MM.1S (cell line): ENCODE results near the gene IKBKE.

Experiments used
- DNase-seq: peaks from one replicate; pipeline ENCODE4 v3.0.0-alpha.2; 2015
- H2AFZ ChIP-seq: fragments of 300-600 bp; sonication (generic); 2 replicates; pipeline ENCODE4 v1.6.0; 2016; ENCODE audit warnings: antibody characterized with exemption, low read length
- H3F3A ChIP-seq: fragments of 300-600 bp; sonication (generic); 2 replicates; pipeline ENCODE4 v1.6.1; 2016; ENCODE audit warnings: mild to moderate bottlenecking, antibody characterized with exemption, low read length, moderate library complexity, mixed read lengths; ENCODE audit not compliant: insufficient read depth
- H3K27ac ChIP-seq: fragments of 300-600 bp; sonication (generic); 2 replicates; pipeline ENCODE4 v1.5.1; 2016; ENCODE audit warnings: mild to moderate bottlenecking, low read length
- H3K27me3 ChIP-seq: fragments of 300-600 bp; sonication (generic); replicated peaks from 2 replicates; pipeline ENCODE4 v1.6.0; 2016; ENCODE audit warnings: low read length; ENCODE audit not compliant: insufficient read depth
- H3K36me3 ChIP-seq: fragments of 300-600 bp; sonication (generic); replicated peaks from 2 replicates; pipeline ENCODE4 v1.6.1; 2016; ENCODE audit warnings: mild to moderate bottlenecking, low read length, mixed read lengths; ENCODE audit not compliant: insufficient read depth
- H3K4me1 ChIP-seq: fragments of 300-600 bp; sonication (generic); 2 replicates; pipeline ENCODE4 v1.6.1; 2016; ENCODE audit warnings: low read length, mixed read lengths
- H3K4me2 ChIP-seq: fragments of 300-600 bp; sonication (generic); 2 replicates; pipeline ENCODE4 v1.6.0; 2016; ENCODE audit warnings: low read depth, low read length
- H3K4me3 ChIP-seq: fragments of 300-600 bp; sonication (generic); 2 replicates; pipeline ENCODE4 v1.5.1; 2016; ENCODE audit warnings: low read length, mixed read lengths
- H3K79me2 ChIP-seq: fragments of 300-600 bp; sonication (generic); 2 replicates; pipeline ENCODE4 v1.6.1; 2016; ENCODE audit warnings: mixed run types, low read length, mixed read lengths
- H3K9ac ChIP-seq: fragments of 300-600 bp; sonication (generic); 2 replicates; pipeline ENCODE4 v1.6.1; 2016; ENCODE audit warnings: low read length, mixed read lengths
- H3K9me2 ChIP-seq: fragments of 300-600 bp; sonication (generic); replicated peaks from 2 replicates; pipeline ENCODE4 v1.6.1; 2016; ENCODE audit warnings: mild to moderate bottlenecking, low read length, mixed read lengths; ENCODE audit not compliant: insufficient read depth
- H3K9me3 ChIP-seq: fragments of 300-600 bp; sonication (generic); replicated peaks from 2 replicates; pipeline ENCODE4 v1.6.1; 2016; ENCODE audit warnings: mild to moderate bottlenecking, low read length, mixed read lengths; ENCODE audit not compliant: insufficient read depth
- H4K20me1 ChIP-seq: fragments of 300-600 bp; sonication (generic); 2 replicates; pipeline ENCODE4 v1.6.1; 2016; ENCODE audit warnings: mild to moderate bottlenecking, low read length, moderate library complexity, mixed read lengths; ENCODE audit not compliant: insufficient read depth
- CTCF ChIP-seq: fragments of 300-600 bp; sonication (generic); IDR thresholded peaks from 2 replicates; pipeline ENCODE4 v1.5.1; 2016; ENCODE audit warnings: antibody characterized with exemption, low read length, mixed read lengths
- EZH2 ChIP-seq: fragments of 300-600 bp; sonication (generic); optimal IDR thresholded peaks from 2 replicates; pipeline ENCODE3; 2017; ENCODE audit warnings: low read depth, mild to moderate bottlenecking, antibody characterized with exemption, low read length, mixed read lengths
- EZH2phosphoT487 ChIP-seq: fragments of 300-600 bp; sonication (generic); IDR thresholded peaks from 2 replicates; pipeline ENCODE4 v1.6.1; 2018; ENCODE audit warnings: antibody characterized with exemption, low read length

Gene IKBKE

GRCh38 chr1:206492589-206492988 lies 22.3 kb downstream of the IKBKE start:
- Histone ChIP-seq H3K4me1 (peaks cover 19% of the 10 kb centered on the region), H3K79me2 (no peaks in the 10 kb centered on the region), H2AFZ (no peak overlapping the region), H3K9me2 (no peaks in the 10 kb centered on the region), H4K20me1 (no peaks in the 10 kb centered on the region), H3K27me3 (no peaks in the 10 kb centered on the region), H3K4me2 (no peak overlapping the region), H3K4me3 (no peak overlapping the region), H3F3A (peaks cover 4% of the 10 kb centered on the region; the same call in 1 of the 2 replicates), H3K27ac (no peak overlapping the region), H3K36me3 (0 out of 2 replicates have a peak, but pooled peaks cover 2% of the 10 kb centered on the region), H3K9me3 (no peaks in the 10 kb centered on the region), H3K9ac (no peak overlapping the region)
- TF ChIP-seq EZH2phosphoT487 = no peak
- TF ChIP-seq EZH2 = no peak
- TF ChIP-seq CTCF = no peak
- DNase-seq = no peak

- no peak overlapping the region for H3K9ac ChIP-seq
- H4K20me1 ChIP-seq = no peaks in the 10 kb centered on the region
- peaks cover 4% of the 10 kb centered on the region; the same call in 1 of the 2 replicates for H3F3A ChIP-seq
- H3K9me2 ChIP-seq = no peaks in the 10 kb centered on the region
- 0 out of 2 replicates have a peak, but pooled peaks cover 2% of the 10 kb centered on the region for H3K36me3 ChIP-seq
- no peak overlapping the region for H3K27ac ChIP-seq
- H3K9me3 ChIP-seq = no peaks in the 10 kb centered on the region
- DNase-seq = no peak
- no peaks in the 10 kb centered on the region for H3K79me2 ChIP-seq
- TF ChIP-seq EZH2phosphoT487 = no peak
- TF ChIP-seq CTCF = no peak
- TF ChIP-seq EZH2 = no peak
- H3K4me1 ChIP-seq = peaks cover 19% of the 10 kb centered on the region
- no peak overlapping the region for H3K4me2 ChIP-seq
- no peaks in the 10 kb centered on the region for H3K27me3 ChIP-seq
- no peak overlapping the region for H3K4me3 ChIP-seq
- no peak overlapping the region for H2AFZ ChIP-seq
Measured at GRCh38 chr1:206493279-206493678, 23.0 kb downstream of the IKBKE start.

- Histone ChIP-seq H3K9ac (no peak overlapping the region), H4K20me1 (no peaks in the 10 kb centered on the region), H2AFZ (no peak overlapping the region), H3K79me2 (no peaks in the 10 kb centered on the region), H3K4me1 (peaks cover 19% of the 10 kb centered on the region), H3K9me3 (no peaks in the 10 kb centered on the region), H3K27me3 (no peaks in the 10 kb centered on the region), H3K9me2 (no peaks in the 10 kb centered on the region), H3K4me2 (peak overlapping the region; percentile 22; the same call in 1 of the 2 replicates), H3K27ac (0 out of 2 replicates have a peak overlapping the region, but pooled peaks have one; percentile 1), H3F3A (peaks cover 4% of the 10 kb centered on the region; the same call in 1 of the 2 replicates), H3K36me3 (0 out of 2 replicates have a peak, but pooled peaks cover 2% of the 10 kb centered on the region), H3K4me3 (no peak overlapping the region)
- TF ChIP-seq EZH2phosphoT487 (no peak), CTCF (no peak), EZH2 (no peak)
- no peak for DNase-seq
Measured at GRCh38 chr1:206495011-206495461, 24.8 kb downstream of the IKBKE start.
